ENCODE data around the gene POLD1.
"Not testable (repeated sequence)": the region's sequence is repeated elsewhere in the genome, so short reads cannot be mapped to it uniquely, and the experiment has no call there.

The POLD1 gene

GRCh38 chr19:50368649-50369570 is 15.2 kb upstream of the POLD1 start:
- no peak for DNase-seq

DNA sequence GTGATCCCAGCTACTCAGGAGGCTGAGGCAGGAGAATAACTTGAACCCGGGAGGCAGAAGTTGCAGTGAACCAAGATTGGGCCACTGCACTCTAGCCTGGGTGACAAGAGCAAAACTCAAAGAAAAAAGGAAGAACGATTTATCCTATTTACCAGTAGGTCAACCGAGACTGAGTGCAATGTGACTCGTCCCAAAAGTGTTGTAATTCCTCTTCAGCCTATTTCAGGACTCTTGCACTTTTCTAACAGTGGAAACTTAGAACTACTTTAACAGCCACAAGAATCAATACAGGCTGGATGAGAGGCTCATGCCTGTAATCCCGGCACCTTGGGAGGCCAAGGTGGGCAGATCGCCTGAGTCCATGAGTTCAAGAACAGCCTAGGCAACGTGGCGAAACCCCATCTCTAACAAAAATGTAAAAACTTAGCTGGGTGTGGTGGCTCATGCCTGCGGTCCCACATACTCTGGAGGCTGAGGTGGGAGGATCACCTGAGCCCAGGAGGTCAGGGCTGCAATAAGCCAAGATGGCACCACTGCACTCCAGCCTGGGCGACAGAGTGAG is 12.2 kb upstream of the POLD1 start:
- no peak for DNase-seq

GRCh38 chr19:50376166-50377050 is 7.7 kb upstream of the POLD1 start, which contains the start of gene NR1H2:
NR1H2 (plus strand) TSS chr19:50376457; CDS start chr19:50377606, 1,149 bp downstream.
- peak; percentile 92 for DNase-seq

GRCh38 chr19:50377051-50377461 is 7.1 kb upstream of the POLD1 start:
- DNase-seq: no peak

GRCh38 chr19:50377517-50377916 is 6.6 kb upstream of the POLD1 start:
- DNase-seq: no peak

DNA sequence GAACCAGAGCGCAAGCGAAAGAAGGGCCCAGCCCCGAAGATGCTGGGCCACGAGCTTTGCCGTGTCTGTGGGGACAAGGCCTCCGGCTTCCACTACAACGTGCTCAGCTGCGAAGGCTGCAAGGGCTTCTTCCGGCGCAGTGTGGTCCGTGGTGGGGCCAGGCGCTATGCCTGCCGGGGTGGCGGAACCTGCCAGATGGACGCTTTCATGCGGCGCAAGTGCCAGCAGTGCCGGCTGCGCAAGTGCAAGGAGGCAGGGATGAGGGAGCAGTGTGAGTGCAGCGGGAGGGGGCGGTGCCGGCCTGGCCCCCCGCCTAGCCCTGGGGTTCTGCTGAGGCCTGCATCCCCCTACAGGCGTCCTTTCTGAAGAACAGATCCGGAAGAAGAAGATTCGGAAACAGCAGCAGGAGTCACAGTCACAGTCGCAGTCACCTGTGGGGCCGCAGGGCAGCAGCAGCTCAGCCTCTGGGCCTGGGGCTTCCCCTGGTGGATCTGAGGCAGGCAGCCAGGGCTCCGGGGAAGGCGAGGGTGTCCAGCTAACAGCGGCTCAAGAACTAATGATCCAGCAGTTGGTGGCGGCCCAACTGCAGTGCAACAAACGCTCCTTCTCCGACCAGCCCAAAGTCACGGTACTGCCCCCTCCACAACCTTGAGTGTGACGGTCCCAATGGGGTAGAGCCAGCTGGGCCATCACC is 5.8 kb upstream of the POLD1 start:
- no peak for DNase-seq

GRCh38 chr19:50378863-50379236 is 5.3 kb upstream of the POLD1 start:
- DNase-seq: no peak

DNA sequence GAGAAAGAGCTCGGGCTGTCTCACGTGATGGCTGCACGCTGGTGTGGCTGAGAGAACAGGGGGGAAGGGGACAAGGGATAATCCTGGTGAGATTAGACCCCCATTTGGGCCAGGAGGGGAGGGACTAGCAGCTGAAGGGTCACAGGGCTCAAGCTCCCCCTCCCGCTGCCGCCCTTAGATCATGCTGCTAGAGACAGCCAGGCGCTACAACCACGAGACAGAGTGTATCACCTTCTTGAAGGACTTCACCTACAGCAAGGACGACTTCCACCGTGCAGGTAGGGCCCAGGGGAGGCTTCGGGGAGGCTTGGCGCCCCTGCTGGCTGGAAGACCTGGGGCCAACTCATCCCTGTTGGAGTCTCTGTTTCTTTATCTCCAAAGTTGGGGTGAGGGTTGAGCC is 4.5 kb upstream of the POLD1 start:
- no peak for DNase-seq

DNA sequence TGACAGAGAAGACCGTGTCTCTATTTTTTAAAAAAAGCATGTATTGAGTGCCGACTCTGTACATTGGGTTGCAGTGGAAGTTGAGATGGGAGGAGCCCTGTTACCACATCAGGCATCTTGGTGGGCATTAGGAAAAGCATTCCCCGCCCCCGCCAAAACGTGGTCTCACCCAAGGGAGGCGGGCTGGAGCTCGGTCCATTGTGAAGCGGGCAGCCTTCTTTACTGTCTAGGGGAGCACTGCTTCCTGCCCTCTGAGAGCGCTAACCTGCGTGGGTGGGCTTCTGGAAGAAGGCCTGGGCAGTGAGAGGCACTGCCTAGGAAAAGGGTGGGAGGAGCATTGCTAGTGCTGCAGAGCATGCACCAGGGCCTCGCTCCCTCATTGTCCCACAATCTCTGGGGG is 4.0 kb upstream of the POLD1 start:
- no peak for DNase-seq

- DNase-seq: no peak
Observed at GRCh38 chr19:50380751-50381151, 3.4 kb upstream of the POLD1 start.

GRCh38 chr19:50381881-50382729 is 2.0 kb upstream of the POLD1 start:
- no peak for DNase-seq

- DNase-seq: no peak
Observed at GRCh38 chr19:50383001-50383851, 921 bp upstream of the POLD1 start.

- DNase-seq: no peak
Observed at GRCh38 chr19:50384685-50385535, 763 bp downstream of the POLD1 start.

GRCh38 chr19:50387176-50387867 is 3.2 kb downstream of the POLD1 start:
- DNase-seq: no peak

DNA sequence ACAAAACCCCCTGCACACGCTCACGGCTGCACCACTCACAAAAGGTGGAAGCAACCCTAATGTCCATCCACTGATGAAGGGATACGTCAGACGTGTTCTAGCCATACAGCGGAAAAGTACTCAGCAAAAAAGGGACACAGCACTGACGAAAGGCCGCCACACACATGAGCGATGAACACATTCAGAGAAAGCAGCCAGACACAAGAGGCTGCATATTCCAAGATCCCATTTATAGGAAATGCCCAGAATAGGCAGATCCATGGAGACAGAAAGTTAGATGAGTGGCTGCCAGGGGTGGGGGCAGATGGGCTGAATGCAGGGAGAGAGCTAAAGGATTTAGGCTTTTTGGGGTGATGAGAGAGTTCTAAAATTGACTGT is 3.7 kb downstream of the POLD1 start:
- DNase-seq: no peak

DNA sequence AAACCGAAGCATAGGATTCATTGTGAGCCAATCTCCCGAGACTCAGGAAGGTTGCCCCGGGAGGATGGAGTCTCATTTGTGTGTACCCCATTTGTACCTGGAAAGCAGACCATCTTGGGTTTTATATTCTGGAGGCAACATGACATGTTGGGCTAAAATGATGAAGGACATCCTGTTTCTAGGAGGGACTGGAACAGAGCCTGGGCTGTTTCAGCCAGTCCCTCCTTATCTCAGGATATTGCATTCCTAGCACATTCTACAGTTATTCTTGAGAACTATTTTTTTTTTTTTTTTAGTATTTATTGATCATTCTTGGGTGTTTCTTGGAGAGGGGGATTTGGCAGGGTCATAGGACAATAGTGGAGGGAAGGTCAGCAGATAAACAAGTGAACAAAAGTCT is 6.1 kb downstream of the POLD1 start:
- DNase-seq: not testable (repeated sequence)

DNA sequence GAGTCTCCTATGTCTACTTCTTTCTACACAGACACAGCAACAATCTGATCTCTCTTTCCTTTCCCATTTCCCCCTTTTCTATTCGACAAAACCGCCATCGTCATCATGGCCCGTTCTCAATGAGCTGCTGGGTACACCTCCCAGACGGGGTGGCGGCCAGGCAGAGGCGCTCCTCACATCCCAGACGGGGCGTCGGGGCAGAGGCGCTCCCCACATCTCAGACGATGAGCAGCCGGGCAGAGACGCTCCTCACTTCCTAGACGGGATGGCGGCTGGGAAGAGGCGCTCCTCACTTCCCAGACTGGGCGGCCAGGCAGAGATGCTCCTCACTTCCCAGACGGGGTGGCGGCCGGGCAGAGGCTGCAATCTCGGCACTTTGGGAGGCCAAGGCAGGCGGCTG is 6.8 kb downstream of the POLD1 start:
- not testable (repeated sequence) for DNase-seq

DNA sequence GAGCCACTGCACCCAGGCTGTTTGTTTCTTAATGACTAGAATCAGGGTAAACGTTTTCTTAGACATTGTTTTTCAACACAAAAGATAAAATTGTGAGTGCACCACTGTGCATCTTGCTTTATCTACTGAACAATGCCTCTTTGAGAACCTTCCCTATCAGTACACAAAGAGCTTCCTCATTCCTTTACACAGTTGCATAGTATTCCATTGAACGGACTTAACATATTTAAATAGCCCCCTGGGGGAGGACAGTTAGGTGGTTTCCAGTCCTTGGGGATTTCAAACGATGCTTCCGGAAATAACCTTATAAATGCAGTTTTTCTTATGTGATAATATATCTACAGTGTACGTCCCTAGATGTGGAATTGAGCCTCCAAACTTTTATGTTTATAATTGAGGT is 8.6 kb downstream of the POLD1 start:
- DNase-seq: no peak

- DNase-seq: no peak
Observed at GRCh38 chr19:50393589-50393988, 9.4 kb downstream of the POLD1 start.
